Measurements from ENCODE around the gene HOOK2. TPM values are rescaled to one million over a fixed set of nuclear protein-coding genes. Genes with fewer than 3 reads are reported as not detected.

The HOOK2 gene
- total and polyA plus RNA-seq, 9 of the 15 experiments (the other 6 are each of a cell fraction or from before 2014, with no cell fraction given) = 1.3 to 17.2 (median 9.9) TPM

GRCh38 chr19:12722566-12723380, 52.6 kb downstream of the HOOK2 start (continued):
- TF ChIP-seq ZNF197 (CRISPR knock-in tag; IDR thresholded peaks at IDR 0.05; ENCODE audit: low read depth) (peak; percentile 48; the same call in 1 of the 2 replicates), HDAC8 (tag; IDR thresholded peaks at IDR 0.05) (no peak), SRSF1 (IDR thresholded peaks at IDR 0.05; ENCODE audit: low read depth, low read length) (no peak), NCOA4 (IDR thresholded peaks at IDR 0.05; ENCODE audit: partially characterized antibody) (no peak), NCOR1 (IDR thresholded peaks at IDR 0.05) (0 out of 2 replicates have a peak, but pooled peaks have one; percentile 3), IRF2 (CRISPR knock-in tag; IDR thresholded peaks at IDR 0.05) (no peak), KAT2B (IDR thresholded peaks at IDR 0.05; ENCODE audit: low read depth, low read length) (no peak), NFIX (CRISPR knock-in tag; IDR thresholded peaks at IDR 0.05; ENCODE audit: low read depth) (no peak), NR1H2 (CRISPR knock-in tag; IDR thresholded peaks at IDR 0.05) (no peak), PHB (CRISPR knock-in tag; IDR thresholded peaks at IDR 0.05) (no peak), L3MBTL2 (IDR thresholded peaks at IDR 0.05) (peak; percentile 61; the same call in 1 of the 2 replicates), SNAPC5 (CRISPR knock-in tag; IDR thresholded peaks at IDR 0.05) (no peak), CBFB (CRISPR knock-in tag; IDR thresholded peaks at IDR 0.05) (peak; percentile 95), NR4A1 (CRISPR knock-in tag; IDR thresholded peaks at IDR 0.05) (no peak), NR4A1 (tag; IDR thresholded peaks at IDR 0.05) (no peak), CHD2 (IDR thresholded peaks at IDR 0.05; ENCODE audit: low read depth, low read length) (0 out of 2 replicates have a peak, but pooled peaks have one; percentile 10), RBM22 (IDR thresholded peaks at IDR 0.05; ENCODE audit: low read depth, low read length, poor library complexity, severe bottlenecking) (no peak), NFIC (IDR thresholded peaks at IDR 0.05) (no peak; the same call in 1 of the 2 replicates), ZNF644 (tag; IDR thresholded peaks at IDR 0.05; ENCODE audit: low read depth) (peak; percentile 59; the same call in 1 of the 2 replicates), PHF21A (IDR thresholded peaks at IDR 0.05; ENCODE audit: borderline replicate concordance, low read depth) (no peak; the same call in 1 of the 2 replicates)
- TF ChIP-seq, protein P1, sequence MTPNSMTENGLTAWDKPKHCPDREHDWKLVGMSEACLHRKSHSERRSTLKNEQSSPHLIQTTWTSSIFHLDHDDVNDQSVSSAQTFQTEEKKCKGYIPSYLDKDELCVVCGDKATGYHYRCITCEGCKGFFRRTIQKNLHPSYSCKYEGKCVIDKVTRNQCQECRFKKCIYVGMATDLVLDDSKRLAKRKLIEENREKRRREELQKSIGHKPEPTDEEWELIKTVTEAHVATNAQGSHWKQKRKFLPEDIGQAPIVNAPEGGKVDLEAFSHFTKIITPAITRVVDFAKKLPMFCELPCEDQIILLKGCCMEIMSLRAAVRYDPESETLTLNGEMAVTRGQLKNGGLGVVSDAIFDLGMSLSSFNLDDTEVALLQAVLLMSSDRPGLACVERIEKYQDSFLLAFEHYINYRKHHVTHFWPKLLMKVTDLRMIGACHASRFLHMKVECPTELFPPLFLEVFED (CRISPR knock-in tag; conservative IDR thresholded peaks at IDR 0.05) = peak; percentile 53; the same call in 1 of the 2 replicates
- TF ChIP-seq, protein P2, sequence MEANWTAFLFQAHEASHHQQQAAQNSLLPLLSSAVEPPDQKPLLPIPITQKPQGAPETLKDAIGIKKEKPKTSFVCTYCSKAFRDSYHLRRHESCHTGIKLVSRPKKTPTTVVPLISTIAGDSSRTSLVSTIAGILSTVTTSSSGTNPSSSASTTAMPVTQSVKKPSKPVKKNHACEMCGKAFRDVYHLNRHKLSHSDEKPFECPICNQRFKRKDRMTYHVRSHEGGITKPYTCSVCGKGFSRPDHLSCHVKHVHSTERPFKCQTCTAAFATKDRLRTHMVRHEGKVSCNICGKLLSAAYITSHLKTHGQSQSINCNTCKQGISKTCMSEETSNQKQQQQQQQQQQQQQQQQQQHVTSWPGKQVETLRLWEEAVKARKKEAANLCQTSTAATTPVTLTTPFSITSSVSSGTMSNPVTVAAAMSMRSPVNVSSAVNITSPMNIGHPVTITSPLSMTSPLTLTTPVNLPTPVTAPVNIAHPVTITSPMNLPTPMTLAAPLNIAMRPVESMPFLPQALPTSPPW (CRISPR knock-in tag; IDR thresholded peaks at IDR 0.05) = no peak; the same call in 1 of the 2 replicates
- TF ChIP-seq, protein P3, sequence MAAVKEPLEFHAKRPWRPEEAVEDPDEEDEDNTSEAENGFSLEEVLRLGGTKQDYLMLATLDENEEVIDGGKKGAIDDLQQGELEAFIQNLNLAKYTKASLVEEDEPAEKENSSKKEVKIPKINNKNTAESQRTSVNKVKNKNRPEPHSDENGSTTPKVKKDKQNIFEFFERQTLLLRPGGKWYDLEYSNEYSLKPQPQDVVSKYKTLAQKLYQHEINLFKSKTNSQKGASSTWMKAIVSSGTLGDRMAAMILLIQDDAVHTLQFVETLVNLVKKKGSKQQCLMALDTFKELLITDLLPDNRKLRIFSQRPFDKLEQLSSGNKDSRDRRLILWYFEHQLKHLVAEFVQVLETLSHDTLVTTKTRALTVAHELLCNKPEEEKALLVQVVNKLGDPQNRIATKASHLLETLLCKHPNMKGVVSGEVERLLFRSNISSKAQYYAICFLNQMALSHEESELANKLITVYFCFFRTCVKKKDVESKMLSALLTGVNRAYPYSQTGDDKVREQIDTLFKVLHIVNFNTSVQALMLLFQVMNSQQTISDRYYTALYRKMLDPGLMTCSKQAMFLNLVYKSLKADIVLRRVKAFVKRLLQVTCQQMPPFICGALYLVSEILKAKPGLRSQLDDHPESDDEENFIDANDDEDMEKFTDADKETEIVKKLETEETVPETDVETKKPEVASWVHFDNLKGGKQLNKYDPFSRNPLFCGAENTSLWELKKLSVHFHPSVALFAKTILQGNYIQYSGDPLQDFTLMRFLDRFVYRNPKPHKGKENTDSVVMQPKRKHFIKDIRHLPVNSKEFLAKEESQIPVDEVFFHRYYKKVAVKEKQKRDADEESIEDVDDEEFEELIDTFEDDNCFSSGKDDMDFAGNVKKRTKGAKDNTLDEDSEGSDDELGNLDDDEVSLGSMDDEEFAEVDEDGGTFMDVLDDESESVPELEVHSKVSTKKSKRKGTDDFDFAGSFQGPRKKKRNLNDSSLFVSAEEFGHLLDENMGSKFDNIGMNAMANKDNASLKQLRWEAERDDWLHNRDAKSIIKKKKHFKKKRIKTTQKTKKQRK (IDR thresholded peaks at IDR 0.05; ENCODE audit: borderline replicate concordance, low read depth, low read length) = no peak
